Measurements from ENCODE around the gene WNT7A. TPM values are rescaled to one million over a fixed set of nuclear protein-coding genes. Genes with fewer than 3 reads are reported as not detected.

Gene WNT7A
- total RNA-seq, 1 donor from 2014 or later = not detected

GRCh38 chr3:13831386-13831996 lies 48.4 kb downstream of the WNT7A start:
- Mint-ChIP-seq H3K27me3 (ENCODE audit: unreplicated experiment) (peaks cover 7% of the 10 kb centered on the region), H3K4me1 (ENCODE audit: low read depth, unreplicated experiment) (no peaks in the 10 kb centered on the region), H3K27ac (ENCODE audit: unreplicated experiment) (no peak overlapping the region), H3K4me3 (ENCODE audit: unreplicated experiment) (no peak overlapping the region), H3K9me3 (ENCODE audit: unreplicated experiment) (peaks cover 8% of the 10 kb centered on the region), H3K36me3 (ENCODE audit: unreplicated experiment) (peaks cover 5% of the 10 kb centered on the region)
- no peak for TF ChIP-seq CTCF (IDR thresholded peaks at IDR 0.05; ENCODE audit: partially characterized antibody, unreplicated experiment)
- no peak for DNase-seq

- H3K36me3 Mint-ChIP-seq (ENCODE audit: unreplicated experiment) = peaks cover 5% of the 10 kb centered on the region
- no peak for DNase-seq
- H3K27me3 Mint-ChIP-seq (ENCODE audit: unreplicated experiment) = peaks cover 8% of the 10 kb centered on the region
- TF ChIP-seq CTCF (IDR thresholded peaks at IDR 0.05; ENCODE audit: partially characterized antibody, unreplicated experiment) = no peak
- no peak overlapping the region for H3K27ac Mint-ChIP-seq (ENCODE audit: unreplicated experiment)
- no peaks in the 10 kb centered on the region for H3K4me1 Mint-ChIP-seq (ENCODE audit: low read depth, unreplicated experiment)
- H3K9me3 Mint-ChIP-seq (ENCODE audit: unreplicated experiment) = peaks cover 7% of the 10 kb centered on the region
- no peak overlapping the region for H3K4me3 Mint-ChIP-seq (ENCODE audit: unreplicated experiment)
These were observed 50.6 kb downstream of the WNT7A start for GRCh38 chr3:13829311-13829710.

- no peak for DNase-seq
- no peaks in the 10 kb centered on the region for H3K4me1 Mint-ChIP-seq (ENCODE audit: low read depth, unreplicated experiment)
- H3K27me3 Mint-ChIP-seq (ENCODE audit: unreplicated experiment) = peaks cover 8% of the 10 kb centered on the region
- peaks cover 7% of the 10 kb centered on the region for H3K9me3 Mint-ChIP-seq (ENCODE audit: unreplicated experiment)
- H3K27ac Mint-ChIP-seq (ENCODE audit: unreplicated experiment) = no peak overlapping the region
- peaks cover 5% of the 10 kb centered on the region for H3K36me3 Mint-ChIP-seq (ENCODE audit: unreplicated experiment)
- no peak overlapping the region for H3K4me3 Mint-ChIP-seq (ENCODE audit: unreplicated experiment)
- no peak for TF ChIP-seq CTCF (IDR thresholded peaks at IDR 0.05; ENCODE audit: partially characterized antibody, unreplicated experiment)
These were observed 51.2 kb downstream of the WNT7A start for GRCh38 chr3:13828501-13829265.

- Mint-ChIP-seq H3K9me3 (ENCODE audit: unreplicated experiment) (peaks cover 7% of the 10 kb centered on the region), H3K4me3 (ENCODE audit: unreplicated experiment) (no peak overlapping the region), H3K36me3 (ENCODE audit: unreplicated experiment) (peaks cover 5% of the 10 kb centered on the region), H3K27ac (ENCODE audit: unreplicated experiment) (no peak overlapping the region), H3K27me3 (ENCODE audit: unreplicated experiment) (peaks cover 5% of the 10 kb centered on the region), H3K4me1 (ENCODE audit: low read depth, unreplicated experiment) (no peaks in the 10 kb centered on the region)
- DNase-seq = no peak
- no peak for TF ChIP-seq CTCF (IDR thresholded peaks at IDR 0.05; ENCODE audit: partially characterized antibody, unreplicated experiment)
These were observed 52.2 kb downstream of the WNT7A start for GRCh38 chr3:13827699-13828098.

GRCh38 chr3:13827256-13827655 lies 52.6 kb downstream of the WNT7A start:
- TF ChIP-seq CTCF (IDR thresholded peaks at IDR 0.05; ENCODE audit: partially characterized antibody, unreplicated experiment) = no peak
- Mint-ChIP-seq H3K4me3 (ENCODE audit: unreplicated experiment) (no peak overlapping the region), H3K9me3 (ENCODE audit: unreplicated experiment) (peaks cover 7% of the 10 kb centered on the region), H3K4me1 (ENCODE audit: low read depth, unreplicated experiment) (no peaks in the 10 kb centered on the region), H3K36me3 (ENCODE audit: unreplicated experiment) (peaks cover 6% of the 10 kb centered on the region), H3K27ac (ENCODE audit: unreplicated experiment) (no peak overlapping the region), H3K27me3 (ENCODE audit: unreplicated experiment) (peaks cover 5% of the 10 kb centered on the region)
- no peak for DNase-seq
